Stimulated activated CD4-positive, alpha-beta T cell treated with anti-CD3 and anti-CD28 coated beads, Interleukin-4, amount 100 ng/mL, for 24 hours (primary cell): ENCODE measurements around the gene ANKRD9.
"Not testable (repeated sequence)": the region's sequence is repeated elsewhere in the genome, so short reads cannot be mapped to it uniquely, and the experiment has no call there.

ENCODE experiments used
- DNase-seq: peaks from one replicate; pipeline ENCODE4 v3.0.0-alpha.2; 2020

Gene ANKRD9

DNA sequence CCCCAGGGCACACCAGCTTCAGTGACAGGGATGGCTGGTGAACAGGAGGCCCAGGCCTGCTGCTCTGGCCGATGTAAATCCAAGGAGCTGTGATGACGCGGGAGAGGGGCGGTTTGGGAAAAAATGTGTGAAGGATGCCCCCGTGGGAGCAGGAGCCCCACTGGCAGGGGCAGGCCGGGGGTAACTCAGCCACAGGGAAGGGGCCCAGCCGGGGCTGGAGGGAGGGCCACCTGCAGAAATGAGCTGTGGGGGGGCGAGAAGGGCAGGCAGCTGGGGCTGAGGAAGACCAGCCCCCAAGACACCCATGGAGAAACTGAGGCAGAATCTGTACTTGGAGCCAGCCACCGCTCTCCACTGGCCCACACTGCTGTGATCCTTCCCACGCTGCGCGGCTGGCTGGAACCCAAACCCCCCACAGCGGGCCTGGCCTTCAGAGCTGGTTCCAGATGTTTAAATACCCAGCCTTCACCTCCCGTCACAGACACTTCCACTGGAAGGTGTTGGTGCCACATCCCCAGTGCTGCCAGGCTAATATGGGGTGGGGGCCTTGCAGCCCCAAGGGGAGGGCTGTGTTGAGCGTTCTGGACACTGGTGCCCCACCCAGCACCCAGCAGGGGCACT, 28.5 kb upstream of the ANKRD9 start:
- DNase-seq, result no peak

DNA sequence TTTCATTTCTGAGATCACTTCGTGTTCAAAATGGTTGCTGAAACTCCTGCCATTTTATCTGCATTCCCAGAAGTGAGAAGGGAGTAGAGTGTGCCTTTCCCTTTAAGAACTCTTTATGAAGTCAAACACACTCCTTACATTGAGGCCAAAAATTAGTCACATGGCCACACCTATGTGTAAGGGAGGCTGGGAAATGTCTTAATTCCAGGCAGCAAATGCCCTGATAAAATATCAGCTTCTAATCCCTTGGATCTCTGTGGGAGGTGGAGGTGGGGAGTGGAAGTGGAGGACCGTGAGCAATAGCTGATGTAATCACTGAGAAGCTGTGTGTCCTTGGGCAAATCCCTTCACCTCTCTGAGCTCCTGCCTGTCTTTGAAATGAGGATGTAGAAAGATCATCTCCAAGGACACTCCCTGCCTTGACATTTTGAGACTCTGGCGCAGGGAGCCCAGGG, 22.7 kb upstream of the ANKRD9 start:
- DNase-seq, result no peak

DNA sequence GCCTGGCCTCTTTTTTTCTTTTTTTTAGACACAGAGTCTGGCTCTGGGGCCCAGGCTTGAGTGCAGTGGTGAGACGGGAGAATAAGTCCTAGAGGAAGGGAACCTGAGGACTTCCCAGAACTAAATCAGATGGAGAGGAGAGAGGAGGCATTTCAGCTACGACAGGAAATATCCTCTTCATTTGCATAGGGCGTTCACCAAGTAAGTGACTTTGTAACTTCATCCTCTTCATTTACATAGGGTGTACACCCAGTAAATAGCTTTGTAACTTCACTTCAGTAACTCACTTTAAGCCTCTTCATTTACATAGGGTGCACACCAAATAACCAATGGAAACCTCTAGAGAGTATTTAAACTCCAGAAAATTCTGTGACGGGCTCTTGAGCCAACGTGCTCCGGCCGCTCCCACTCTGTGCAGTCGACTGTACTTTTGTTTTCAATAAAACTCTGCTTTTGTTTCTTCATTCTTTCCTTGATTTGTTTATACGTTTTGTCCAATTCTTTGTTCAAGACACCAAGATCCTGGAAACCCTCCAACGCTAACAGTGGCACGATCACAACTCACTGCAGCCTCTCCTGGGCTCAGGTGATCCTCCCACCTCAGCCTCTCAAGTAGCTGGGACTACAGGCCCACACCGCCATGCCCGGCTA, 21.4 kb upstream of the ANKRD9 start:
- no peak for DNase-seq

DNA sequence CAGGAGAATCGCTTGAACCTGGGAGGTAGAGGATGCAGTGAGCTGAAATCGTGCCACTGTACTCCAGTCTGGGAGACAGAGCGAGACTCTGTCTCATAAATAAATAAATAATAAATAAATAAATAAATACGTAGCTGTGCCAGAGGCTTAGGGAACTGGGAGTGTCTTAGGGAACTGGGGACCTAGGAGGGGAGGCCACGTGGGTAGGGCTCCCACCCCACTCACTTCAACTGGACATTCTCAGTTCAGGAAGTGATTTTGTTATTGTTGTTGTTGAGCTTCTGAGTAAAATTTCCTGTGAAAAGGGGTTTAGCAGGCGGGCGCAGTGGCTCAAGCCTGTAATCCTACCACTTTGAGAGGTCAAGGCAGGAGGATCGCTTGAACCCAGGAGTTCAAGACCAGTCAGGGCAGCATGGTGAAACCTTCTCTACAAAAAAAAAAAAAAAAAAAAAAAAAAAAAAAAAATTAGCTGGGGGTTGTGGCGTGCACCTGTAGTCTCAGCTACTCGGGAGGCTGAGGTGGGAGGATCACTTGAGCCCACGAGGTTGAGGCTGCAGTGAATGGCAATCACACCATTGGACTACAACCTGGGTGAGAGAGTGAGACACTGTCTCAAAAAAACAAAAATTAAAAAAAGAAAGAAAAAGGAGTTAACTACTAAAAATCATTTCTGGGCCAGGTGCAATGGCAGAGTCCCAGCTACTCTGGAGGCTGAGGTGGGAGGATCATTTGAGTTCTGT, 19.0 kb upstream of the ANKRD9 start:
- DNase-seq, result no peak

DNA sequence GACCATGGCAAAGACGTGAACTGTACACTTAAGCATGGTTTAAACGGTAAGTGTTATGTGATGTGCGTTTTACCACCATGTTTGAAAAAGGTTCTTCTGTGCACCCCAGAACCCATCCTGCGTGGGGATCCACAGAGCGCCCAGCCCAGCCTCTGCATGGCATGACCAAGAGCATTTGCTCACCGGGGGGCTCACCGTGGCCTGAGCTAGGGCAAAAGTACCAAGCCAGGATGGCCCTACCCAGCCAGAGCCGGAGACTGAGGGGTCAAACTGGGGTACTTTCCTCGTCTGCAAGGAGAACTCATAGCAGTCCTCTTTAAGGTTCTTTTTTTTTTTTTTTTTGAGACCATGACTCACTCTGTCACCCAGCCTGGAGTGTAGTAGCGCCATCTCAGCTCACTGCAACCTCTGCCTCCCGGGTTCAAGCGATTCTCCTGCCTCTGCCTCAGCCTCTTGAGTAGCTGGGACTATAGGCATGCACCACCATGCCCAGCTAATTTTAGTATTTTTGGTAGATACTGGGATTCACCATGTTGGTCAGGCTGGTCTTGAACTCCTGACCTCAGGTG, 16.4 kb upstream of the ANKRD9 start:
- no peak for DNase-seq

DNA sequence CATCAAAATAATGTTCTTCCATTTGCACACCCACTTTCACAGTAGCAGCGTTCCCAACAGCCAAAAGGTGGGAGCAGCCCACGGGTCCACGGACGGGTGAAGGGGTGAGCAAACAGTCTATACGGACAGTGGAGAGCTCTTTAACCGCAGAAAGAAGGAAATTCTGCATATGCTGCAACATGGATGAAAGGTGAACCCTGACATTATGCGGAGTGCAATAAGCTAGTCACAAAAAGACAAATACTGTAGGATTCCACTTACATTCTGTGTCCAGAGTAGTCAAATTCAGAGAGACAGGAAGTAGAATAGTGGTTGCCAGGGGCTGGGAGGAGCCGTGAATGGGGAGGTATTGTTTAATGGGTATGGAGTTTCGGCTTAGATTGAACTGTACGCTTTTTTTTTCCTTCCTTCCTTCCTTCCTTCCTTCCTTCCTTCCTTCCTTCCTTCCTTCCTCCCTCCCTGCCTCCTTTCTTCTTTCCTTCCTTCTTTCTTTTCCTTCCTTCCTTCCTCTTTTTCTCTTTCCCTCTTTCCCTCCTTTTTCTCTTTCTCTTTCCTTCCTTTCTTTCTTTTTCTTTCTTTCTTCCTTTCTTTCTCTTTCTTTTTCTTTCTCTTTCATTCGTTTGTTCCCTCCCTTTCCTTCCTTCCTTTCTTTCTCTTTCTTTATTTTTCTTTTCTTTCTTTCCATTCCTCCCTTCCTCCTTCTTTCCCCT, 15.8 kb upstream of the ANKRD9 start:
- DNase-seq, result peak; percentile 25

DNA sequence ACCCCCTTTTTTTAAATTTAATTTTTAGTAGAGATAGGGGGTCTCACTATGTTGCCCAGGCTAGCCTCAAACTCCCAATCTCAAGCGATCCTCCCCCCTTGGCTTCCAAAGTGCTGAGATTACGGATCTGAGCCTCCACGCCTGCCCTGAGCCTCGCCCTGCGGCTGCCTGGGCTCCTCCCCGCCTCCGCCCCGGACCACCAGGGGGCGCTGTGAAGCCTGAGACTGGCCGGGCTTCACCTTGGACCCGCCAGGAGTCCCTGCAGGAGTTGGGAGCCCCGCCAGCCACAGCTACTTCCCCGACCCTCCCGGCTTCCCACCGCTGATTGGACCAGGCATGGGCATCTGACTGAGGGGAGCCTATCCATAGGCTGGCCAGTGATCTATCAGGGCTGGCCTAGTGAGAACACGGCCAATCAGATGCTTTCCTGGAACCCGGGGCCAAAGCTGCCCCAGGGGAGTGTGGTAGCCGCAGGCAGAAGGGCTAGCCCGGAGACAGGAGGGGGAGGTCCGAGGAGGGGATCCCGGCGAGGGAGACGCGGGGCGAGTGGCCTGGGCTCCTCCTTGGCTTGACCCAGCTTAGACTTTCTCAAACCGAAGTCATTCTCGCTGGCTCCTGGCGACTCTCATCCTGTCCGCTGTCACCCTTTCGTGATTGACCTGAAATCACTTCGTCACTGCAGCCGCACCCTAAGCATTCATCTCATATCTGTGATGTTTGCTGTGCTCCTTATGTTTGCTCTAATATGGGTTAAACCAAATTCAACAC, 15.1 kb upstream of the ANKRD9 start:
- peak; percentile 93 for DNase-seq

DNA sequence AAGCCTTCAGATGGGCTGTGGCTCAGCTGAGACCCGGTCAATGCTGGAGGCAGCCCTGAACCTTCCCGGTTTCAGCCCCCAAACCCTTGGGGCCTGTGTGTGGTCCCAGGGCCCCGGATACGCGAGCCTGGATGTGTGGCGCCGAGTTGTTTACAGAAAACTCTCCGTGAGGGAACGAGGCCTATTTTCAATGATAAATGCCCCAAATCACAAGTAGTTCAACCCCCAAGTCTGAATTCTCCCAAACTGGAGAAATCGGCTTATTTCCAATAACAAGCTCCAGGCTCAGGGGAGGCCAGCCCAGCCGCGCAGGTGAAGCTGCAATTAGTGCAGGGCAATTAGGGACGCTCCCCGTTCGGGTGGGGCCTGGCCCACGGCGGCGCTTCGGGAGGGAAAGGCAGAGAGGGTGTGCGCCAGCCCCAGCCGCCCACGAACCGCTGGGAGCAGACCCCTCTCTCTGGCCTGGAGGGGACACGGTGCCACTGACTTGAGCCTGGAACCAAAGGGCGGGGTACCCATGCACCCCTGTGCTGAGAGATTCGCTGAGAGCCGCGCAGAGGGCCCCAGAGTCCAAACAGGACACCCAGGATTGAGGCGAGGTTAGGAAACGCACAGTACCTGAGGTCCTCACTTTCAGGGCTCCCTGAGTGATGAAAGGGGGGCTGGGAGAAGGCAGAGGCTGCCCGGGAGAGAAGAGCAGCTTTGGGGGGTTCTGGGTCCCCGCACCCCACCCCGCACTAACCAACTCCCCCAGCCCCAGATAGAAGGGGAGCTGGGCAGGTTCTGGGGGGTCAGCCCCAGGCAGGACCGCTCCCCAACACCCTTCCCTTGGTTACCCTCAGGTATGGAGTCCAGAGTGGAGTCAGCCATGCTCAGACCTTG, 14.2 kb upstream of the ANKRD9 start:
- DNase-seq, result no peak

DNA sequence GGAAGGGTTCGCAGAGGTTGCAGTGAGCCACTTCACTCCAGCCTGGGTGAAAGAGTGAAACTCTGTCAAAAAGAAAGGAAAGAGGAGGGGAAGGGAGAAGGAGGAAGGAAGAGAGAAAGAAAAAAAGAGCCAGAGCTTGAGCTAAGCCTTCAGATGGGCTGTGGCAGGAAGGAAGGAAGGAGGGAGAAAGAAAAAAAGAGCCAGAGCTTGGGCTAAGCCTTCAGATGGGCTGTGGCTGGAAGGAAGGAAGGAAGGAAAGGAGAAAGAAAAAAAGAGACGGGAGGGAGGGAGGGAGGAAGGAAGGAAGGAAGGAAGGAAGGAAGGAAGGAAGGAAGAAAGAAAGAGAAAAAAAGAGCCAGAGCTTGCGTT, 13.6 kb upstream of the ANKRD9 start:
- no peak for DNase-seq

DNA sequence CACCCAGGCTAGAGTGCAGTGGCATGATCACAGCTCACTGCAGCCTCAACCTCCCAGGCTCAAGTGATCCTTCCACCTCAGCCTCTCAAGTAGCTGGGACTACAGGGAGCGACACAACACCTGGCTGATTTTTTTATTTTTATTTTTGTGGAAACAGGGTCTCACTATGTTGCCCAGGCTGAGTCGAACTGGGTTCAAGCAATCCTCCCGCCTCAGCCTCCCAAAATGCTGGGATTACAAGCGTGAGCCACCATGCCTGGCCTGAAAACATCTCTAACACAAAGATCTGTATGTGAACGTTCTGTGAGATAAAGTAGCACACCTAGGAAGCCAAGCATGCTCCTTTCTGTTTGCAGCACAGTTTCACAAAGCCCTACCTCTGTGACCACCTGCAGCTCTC, 10.1 kb upstream of the ANKRD9 start:
- not testable (repeated sequence) for DNase-seq

DNA sequence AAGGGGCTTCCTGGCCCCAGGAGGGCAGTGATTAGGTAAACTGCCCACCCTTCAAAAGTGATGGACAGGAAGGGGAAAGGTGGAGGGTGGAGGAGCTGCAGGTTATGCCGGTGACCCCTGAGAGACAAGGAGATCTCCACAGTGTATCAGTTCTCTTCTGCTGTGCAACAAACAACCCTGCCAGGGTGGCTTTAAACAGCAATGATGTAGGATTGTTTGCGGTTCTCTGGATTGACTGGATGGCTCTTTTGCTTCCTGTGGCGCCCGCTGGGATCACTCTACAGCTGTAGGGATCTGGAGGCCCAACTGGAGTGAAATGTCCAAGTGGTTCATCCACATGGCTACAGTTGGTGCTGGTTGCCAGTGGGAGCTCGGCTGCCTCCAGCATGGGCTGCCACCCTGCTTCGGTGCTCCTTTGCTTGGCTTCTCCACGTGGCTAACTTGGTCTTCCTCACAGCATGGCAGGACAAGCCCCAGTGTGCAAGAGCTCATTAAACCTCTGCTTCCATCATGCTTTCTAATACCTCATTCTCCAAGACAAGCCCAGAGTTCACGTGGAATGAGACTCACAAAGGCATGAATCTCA, 8.6 kb upstream of the ANKRD9 start:
- no peak for DNase-seq

DNA sequence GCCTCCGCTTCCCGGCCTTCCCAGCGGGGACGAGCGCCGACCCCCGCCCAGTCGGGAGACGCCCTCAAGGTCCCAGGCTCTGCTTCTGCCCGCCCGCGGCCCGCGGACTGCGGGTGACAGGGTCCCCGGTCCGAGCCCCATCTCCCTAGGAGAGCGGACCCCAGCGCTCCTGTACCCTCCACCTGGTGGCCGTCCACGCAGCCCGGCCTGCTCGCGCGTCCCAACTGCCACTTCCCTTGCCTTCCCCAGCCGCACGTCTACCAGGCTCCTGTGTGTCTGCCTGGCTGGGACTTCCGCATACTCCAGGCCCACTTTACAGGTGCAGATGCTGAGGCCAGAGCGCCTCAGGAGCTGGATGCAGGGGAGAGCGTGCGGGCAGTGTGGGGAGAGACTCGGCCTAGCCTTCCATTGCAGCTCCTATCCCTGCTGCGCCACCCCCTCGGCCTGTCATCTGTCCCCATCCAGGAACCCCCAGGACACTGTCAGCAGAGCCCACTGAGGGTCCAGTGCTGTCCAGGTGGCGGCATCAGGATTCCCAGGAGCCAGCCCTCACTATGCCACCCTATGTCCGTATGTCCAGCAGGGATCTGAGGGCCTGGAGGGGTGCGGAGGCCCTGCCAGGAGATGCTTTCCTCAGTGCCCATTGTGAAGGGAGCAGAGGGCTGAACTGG, 8.0 kb upstream of the ANKRD9 start:
- DNase-seq, result no peak

DNA sequence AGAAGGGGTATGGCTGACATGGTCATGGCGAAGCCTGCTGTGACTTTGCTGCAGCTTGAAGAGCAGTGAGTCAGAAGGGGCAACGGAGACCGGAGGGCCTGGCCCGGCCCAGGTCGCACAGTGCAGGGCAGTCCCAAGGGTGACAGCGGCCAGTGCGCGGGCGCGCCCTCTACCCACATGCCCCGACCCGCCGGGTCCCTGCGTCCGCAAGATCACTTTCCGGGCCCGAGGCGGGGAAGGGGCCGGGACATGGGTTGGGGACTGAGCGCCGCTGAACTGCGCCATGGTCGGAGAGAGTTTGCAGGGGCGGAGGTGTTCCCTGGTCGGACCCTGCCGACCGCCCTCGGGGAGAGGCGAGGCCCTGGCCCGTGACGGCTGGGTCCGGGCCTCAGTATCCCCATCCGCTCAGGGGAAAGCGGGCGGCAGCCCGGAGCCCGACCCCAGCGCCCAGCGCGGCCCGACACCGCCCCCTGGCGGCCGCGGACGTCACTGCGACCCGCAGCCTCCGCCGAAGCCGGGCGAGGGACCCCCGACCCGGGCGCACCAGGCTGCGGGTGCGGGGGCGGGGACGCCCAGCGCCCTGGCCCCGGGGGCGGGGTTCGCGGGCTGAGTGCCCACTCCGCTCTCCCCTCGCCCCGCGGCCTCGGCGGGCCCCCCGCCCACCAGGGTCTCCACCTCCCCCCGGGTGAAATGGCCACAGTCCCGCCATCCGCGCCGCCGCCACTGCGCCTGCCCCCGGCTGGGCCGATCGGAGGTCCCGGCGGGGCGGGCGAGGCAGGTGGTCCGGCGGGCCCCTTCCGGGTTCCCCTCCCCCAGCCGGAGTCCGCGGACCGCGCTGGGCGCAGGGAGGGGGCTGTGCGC, 7.2 kb upstream of the ANKRD9 start:
- DNase-seq, result peak; percentile 58

DNA sequence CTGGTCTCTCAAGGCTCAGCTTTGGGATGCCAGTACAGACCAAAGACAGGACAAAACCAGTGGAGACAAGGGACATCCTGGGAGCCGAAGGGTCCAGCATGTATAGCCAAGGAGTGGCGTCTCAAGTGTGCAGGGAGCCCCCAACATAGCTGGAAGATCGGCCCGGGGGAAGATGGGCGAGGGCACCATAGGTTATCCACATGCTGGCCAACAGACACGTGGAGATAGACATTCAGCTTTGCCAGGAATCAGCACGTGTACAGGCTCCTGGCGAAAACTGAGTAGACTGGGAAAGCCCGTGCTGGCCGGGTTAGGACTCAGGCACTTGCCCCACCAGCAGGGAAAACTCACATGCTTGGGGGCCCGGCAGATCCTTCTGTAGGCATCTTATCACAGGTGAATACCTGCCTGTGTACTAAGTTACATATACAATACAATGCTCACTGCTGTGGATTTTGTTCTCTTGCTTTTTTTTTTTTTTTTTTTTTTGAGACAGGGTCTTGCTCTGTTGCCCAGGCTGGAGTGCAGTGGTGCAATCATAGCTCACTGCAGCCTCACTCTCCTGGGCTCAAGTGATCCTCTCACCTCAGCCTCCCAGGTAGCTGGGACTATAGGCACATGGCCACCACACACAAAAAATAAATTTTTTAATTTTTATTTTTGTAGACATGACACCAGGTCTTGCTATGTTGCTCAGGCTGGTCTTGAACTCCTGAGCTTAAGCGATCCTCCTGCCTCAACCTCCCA, 5.6 kb upstream of the ANKRD9 start:
- no peak for DNase-seq

DNA sequence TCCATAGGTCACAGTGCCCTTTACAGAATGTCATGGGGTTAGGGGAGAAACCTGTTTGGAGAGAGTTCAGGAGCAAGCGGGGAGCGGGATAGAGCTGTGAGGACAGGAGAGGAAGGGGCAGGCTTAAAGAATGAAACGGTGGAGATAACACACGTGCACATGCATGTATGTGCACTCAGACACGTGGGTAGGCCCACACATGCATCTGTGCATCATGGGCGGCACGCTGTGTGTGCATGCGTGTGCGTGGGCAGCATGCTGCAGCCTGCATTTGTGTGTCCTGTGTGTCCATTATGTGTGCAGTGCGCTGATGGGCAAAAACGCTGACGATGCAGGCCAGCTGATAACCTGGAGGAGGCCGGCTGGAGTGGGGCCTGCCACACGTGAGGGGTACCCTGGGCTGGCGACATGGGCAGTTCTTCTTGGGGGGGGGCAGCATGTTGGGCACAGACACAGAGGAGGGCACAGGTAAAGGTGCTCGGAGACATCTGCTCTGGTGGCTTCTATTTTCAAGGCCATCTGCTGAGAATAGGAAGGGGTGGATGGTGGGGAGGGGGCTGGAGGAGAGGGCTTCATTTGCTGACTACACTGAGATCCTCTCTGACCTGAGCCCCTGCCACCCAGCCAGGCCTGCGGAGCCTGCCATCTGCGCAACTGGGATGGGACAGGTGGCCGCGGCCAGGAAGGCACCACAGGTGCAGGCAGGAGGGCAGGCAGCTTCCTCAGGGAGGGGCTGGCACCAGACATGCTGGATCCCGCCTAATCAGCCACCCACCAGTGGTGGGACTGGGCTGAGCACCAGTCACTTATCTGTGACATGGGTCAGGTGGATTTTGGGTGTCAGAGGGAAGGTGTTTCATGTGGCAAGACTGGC, 4.6 kb upstream of the ANKRD9 start:
- DNase-seq, result no peak

DNA sequence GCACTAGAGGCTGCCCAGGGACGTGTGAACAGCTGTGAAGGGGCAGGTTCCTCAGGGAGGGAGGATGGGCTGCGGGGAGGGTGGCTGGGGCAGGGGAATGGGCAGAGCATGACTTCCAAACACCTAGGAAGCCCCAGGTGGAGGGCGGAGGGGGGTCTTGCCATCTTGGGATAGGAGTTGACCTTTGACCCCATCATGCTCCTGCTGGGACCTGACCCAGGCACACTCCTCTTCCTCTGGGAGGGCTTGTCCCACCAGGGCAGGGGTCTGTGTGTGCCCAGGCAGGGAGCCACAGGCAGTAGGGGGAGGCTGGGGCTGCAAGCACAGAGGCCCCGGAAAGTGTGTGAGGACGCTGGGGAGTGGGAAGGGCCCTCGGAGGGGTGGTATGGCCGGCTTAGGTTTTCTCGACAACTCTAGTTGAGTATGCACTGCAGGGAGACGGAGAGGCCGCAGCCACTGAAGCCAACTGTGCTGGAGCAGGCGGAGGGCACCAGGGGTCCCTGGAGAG, 3.3 kb upstream of the ANKRD9 start:
- no peak for DNase-seq

DNA sequence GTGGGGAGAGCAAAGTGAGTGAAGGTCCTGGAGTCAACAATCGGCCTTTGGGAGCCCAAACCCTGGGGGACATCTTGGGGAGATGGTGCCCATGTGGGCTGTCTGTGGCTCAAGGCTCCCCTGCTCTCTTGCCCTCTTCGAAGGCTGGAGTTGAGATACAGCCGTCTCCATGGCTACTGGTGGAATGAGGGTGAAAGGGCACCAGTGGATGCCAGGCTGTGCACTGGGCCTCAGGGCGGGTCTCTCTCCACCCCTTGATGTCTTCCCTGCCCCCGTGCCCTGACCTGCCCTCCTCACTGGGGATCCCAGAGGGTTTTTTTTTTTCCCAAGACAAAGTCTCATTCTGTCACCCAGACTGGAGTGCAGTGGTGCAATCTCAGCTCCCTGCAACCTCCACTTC, 2.0 kb upstream of the ANKRD9 start:
- DNase-seq, result no peak
